OCI-LY1 (cell line): ENCODE measurements around the gene STARD4.

Experiments
- CTCF ChIP-seq: fragments of 200-600 bp; sonication (generic), shearing (Covaris generic); IDR thresholded peaks from 2 replicates; pipeline ENCODE4 v1.5.1; 2017; ENCODE audit warnings: mild to moderate bottlenecking, antibody characterized with exemption, low read length, moderate library complexity, mixed read lengths
- EZH2 ChIP-seq: fragments of 200-600 bp; sonication (generic), shearing (Covaris generic); IDR thresholded peaks from 2 replicates; pipeline ENCODE4 v1.8.0; 2017; ENCODE audit warnings: borderline replicate concordance, mixed run types, mild to moderate bottlenecking, antibody characterized with exemption, low read length, moderate library complexity, mixed read lengths

- TF ChIP-seq CTCF = no peak
- TF ChIP-seq EZH2 = no peak
Observed at GRCh38 chr5:111556501-111556900, 44.2 kb upstream of the STARD4 start.
